GM12874 (cell line): Measurements from ENCODE around the gene MAN1A1.

Experiments
- CTCF ChIP-seq: IDR thresholded peaks from 2 replicates; pipeline ENCODE4 v1.5.1; 2011; ENCODE audit warnings: low read depth, mild to moderate bottlenecking, control low read depth, low read length, moderate library complexity; ENCODE audit not compliant: insufficient read depth

MAN1A1 gene

GRCh38 chr6:119137194-119138072, 212.1 kb downstream of the MAN1A1 start:
- TF ChIP-seq CTCF: no peak

GRCh38 chr6:119134752-119135151, 214.8 kb downstream of the MAN1A1 start:
- no peak for TF ChIP-seq CTCF

GRCh38 chr6:119133400-119133799, 216.2 kb downstream of the MAN1A1 start:
- TF ChIP-seq CTCF: no peak

- no peak for TF ChIP-seq CTCF
Measured at GRCh38 chr6:119132261-119132981, 217.1 kb downstream of the MAN1A1 start.

GRCh38 chr6:119129968-119130484, 219.5 kb downstream of the MAN1A1 start:
- TF ChIP-seq CTCF: no peak

- peak; percentile 63 for TF ChIP-seq CTCF
Measured at GRCh38 chr6:119129148-119129967, 220.2 kb downstream of the MAN1A1 start.
